DND-41 (cell line): ENCODE measurements around the gene DUT.
"Not testable (repeated sequence)": the region's sequence is repeated elsewhere in the genome, so short reads cannot be mapped to it uniquely, and the experiment has no call there.

Experiments
- ATAC-seq: fragments of 200-7000 bp; cut with Tn5 transposase; 3 replicates; pipeline ENCODE4 v1.9.1; 2021; ENCODE audit warnings: low read depth; ENCODE audit not compliant: insufficient read depth
- DNase-seq: peaks from one replicate; pipeline ENCODE4 v3.0.0-alpha.2; 2020
- H2AFZ ChIP-seq: 2 replicates; pipeline ENCODE4 v1.6.0; 2012; ENCODE audit warnings: low read depth, low read length
- H3K27ac ChIP-seq: 2 replicates; pipeline ENCODE4 v1.5.1; 2012; ENCODE audit warnings: low read length, inconsistent platforms
- H3K27me3 ChIP-seq: fragments of 200-600 bp; sonication (generic); 2 replicates; pipeline ENCODE4 v1.6.0; 2012; ENCODE audit warnings: low read length, mild to moderate bottlenecking, inconsistent platforms; ENCODE audit not compliant: insufficient read depth, poor library complexity
- H3K36me3 ChIP-seq: 2 replicates; pipeline ENCODE4 v1.5.1; 2012; ENCODE audit warnings: low read length, inconsistent platforms; ENCODE audit not compliant: insufficient read depth
- H3K4me1 ChIP-seq: 2 replicates; pipeline ENCODE4 v1.5.1; 2012; ENCODE audit warnings: mild to moderate bottlenecking, low read length; ENCODE audit not compliant: insufficient read depth
- H3K4me2 ChIP-seq: 2 replicates; pipeline ENCODE4 v1.6.0; 2012; ENCODE audit warnings: mild to moderate bottlenecking, moderate library complexity, low read length, inconsistent platforms; ENCODE audit not compliant: insufficient read depth
- H3K4me3 ChIP-seq, 2 experiments: fragments of 200-600 bp in 1 of 2; shearing (Covaris generic) in 1 of 2; 2 replicates each; pipeline ENCODE4 v1.5.1; 2012 to 2016; ENCODE audit warnings: inconsistent platforms in 2 of 2, low read length in 2 of 2, mild to moderate bottlenecking in 2 of 2, low read depth in 1 of 2, moderate library complexity in 1 of 2
- H3K79me2 ChIP-seq: 2 replicates; pipeline ENCODE4 v1.6.0; 2012; ENCODE audit warnings: low read length, inconsistent platforms; ENCODE audit not compliant: insufficient read depth
- H3K9ac ChIP-seq: 2 replicates; pipeline ENCODE4 v1.6.0; 2012; ENCODE audit warnings: low read depth, mild to moderate bottlenecking, inconsistent platforms, low read length, moderate library complexity
- H3K9me3 ChIP-seq: 2 replicates; pipeline ENCODE4 v1.5.1; 2012; ENCODE audit warnings: low read length, moderate library complexity, mild to moderate bottlenecking, inconsistent platforms; ENCODE audit not compliant: insufficient read depth, severe bottlenecking
- H4K20me1 ChIP-seq: 2 replicates; pipeline ENCODE4 v1.6.0; 2012; ENCODE audit warnings: low read length; ENCODE audit not compliant: insufficient read depth
- EZH2 ChIP-seq: IDR thresholded peaks from 3 replicates; pipeline ENCODE4 v1.6.1; 2012; ENCODE audit warnings: borderline replicate concordance, low read depth, mild to moderate bottlenecking, moderate library complexity, low read length, inconsistent platforms; ENCODE audit not compliant: severe bottlenecking
- TF ChIP-seq, protein P1 (sequence below): IDR thresholded peaks from 2 replicates; pipeline ENCODE4 v1.5.1; 2012; ENCODE audit warnings: borderline replicate concordance, low read length, moderate library complexity, mild to moderate bottlenecking; ENCODE audit not compliant: poor library complexity, severe bottlenecking; ENCODE audit errors: extremely low read depth

DUT gene

DNA sequence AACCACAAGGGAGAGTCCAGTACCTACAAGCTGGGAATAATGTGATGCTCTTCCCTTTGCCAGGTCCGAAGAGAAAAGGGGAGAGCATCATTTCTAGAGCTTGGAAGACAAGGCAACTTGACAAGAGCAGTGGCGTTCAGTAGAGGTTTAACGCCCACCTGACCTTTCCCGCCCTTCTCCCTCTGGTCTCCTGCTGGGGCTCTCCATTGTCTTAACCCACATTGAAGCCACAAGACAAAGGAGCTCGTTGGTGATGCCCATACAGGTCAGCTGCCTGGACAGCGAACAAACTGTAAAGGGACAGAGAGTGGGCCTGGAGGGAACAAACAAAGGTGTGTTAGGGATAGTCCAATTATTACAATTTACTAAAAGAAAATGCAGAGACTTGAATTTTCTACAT is 13.1 kb upstream of the DUT start:
- Histone ChIP-seq H3K79me2 (no peaks in the 10 kb centered on the region), H3K27me3 (no peaks in the 10 kb centered on the region), H3K27ac (no peak overlapping the region), H3K9me3 (no peaks in the 10 kb centered on the region), H3K9ac (no peak overlapping the region), H3K4me1 (no peaks in the 10 kb centered on the region), H3K4me2 (no peak overlapping the region), H4K20me1 (no peaks in the 10 kb centered on the region), H3K4me3 (no peak overlapping the region), H2AFZ (no peak overlapping the region), H3K36me3 (no peaks in the 10 kb centered on the region)
- no peak for ATAC-seq
- DNase-seq: no peak
- TF ChIP-seq, protein P1, sequence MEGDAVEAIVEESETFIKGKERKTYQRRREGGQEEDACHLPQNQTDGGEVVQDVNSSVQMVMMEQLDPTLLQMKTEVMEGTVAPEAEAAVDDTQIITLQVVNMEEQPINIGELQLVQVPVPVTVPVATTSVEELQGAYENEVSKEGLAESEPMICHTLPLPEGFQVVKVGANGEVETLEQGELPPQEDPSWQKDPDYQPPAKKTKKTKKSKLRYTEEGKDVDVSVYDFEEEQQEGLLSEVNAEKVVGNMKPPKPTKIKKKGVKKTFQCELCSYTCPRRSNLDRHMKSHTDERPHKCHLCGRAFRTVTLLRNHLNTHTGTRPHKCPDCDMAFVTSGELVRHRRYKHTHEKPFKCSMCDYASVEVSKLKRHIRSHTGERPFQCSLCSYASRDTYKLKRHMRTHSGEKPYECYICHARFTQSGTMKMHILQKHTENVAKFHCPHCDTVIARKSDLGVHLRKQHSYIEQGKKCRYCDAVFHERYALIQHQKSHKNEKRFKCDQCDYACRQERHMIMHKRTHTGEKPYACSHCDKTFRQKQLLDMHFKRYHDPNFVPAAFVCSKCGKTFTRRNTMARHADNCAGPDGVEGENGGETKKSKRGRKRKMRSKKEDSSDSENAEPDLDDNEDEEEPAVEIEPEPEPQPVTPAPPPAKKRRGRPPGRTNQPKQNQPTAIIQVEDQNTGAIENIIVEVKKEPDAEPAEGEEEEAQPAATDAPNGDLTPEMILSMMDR: no peak
- no peak for TF ChIP-seq EZH2

DNA sequence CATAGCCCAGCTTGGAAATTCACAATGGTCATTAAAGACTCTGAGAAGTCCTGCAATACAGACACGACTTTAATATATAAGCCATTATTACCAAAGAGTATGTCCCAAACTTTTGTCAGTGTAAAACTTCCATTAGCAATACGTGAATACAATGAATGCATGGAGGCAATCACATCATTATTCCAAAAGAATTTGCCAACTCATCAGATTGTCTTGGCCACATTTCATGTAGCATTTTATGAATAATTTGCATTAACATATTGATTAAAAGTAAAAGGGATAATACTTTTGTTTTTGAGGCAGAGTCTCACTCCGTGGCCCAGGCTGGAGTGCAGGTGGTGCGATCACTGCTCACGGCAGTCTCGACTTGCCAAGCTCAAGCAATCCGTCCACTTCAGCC is 7.9 kb upstream of the DUT start:
- no peak overlapping the region for H3K27ac ChIP-seq
- no peak overlapping the region for H3K4me3 ChIP-seq
- H3K79me2 ChIP-seq: no peaks in the 10 kb centered on the region
- H3K4me1 ChIP-seq: no peaks in the 10 kb centered on the region
- H3K27me3 ChIP-seq: no peaks in the 10 kb centered on the region
- no peak overlapping the region for H3K4me2 ChIP-seq
- H3K9ac ChIP-seq: no peak overlapping the region
- H2AFZ ChIP-seq: no peak overlapping the region
- no peak for ATAC-seq
- no peaks in the 10 kb centered on the region for H4K20me1 ChIP-seq
- DNase-seq: no peak
- TF ChIP-seq EZH2: no peak
- TF ChIP-seq, protein P1: no peak
- no peaks in the 10 kb centered on the region for H3K36me3 ChIP-seq
- H3K9me3 ChIP-seq: no peaks in the 10 kb centered on the region

DNA sequence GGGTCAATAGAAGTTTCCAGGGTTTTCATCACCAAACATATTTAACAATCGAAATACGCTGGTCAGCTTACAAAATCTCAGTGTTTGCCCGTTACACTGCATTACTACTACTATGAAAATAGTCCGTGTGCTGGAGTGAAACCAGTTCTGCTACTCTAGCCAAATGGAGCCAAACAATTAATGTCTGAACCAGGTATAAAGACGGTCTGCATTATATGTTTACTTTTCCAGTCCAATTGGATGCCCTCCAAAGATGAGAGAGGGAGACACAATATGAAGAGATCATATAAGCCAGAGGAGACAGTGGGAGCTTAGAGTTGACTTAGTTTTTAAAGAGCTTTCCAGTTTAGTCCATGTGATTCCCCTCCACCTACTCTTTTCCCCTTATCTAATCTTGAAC is 6.3 kb upstream of the DUT start:
- H3K4me1 ChIP-seq: peaks cover 6% of the 10 kb centered on the region
- DNase-seq (no peak), ATAC-seq (no peak)
- peaks cover 10% of the 10 kb centered on the region for H3K79me2 ChIP-seq
- no peak overlapping the region for H3K27ac ChIP-seq
- H3K27me3 ChIP-seq: no peaks in the 10 kb centered on the region
- H3K4me2 ChIP-seq: no peak overlapping the region
- no peak overlapping the region for H2AFZ ChIP-seq
- peaks cover 3% of the 10 kb centered on the region; the same call in 1 of the 2 replicates for H4K20me1 ChIP-seq
- TF ChIP-seq EZH2: no peak
- TF ChIP-seq, protein P1: no peak
- H3K4me3 ChIP-seq: no peak overlapping the region
- no peaks in the 10 kb centered on the region for H3K9me3 ChIP-seq
- no peaks in the 10 kb centered on the region for H3K36me3 ChIP-seq
- no peak overlapping the region for H3K9ac ChIP-seq

DNA sequence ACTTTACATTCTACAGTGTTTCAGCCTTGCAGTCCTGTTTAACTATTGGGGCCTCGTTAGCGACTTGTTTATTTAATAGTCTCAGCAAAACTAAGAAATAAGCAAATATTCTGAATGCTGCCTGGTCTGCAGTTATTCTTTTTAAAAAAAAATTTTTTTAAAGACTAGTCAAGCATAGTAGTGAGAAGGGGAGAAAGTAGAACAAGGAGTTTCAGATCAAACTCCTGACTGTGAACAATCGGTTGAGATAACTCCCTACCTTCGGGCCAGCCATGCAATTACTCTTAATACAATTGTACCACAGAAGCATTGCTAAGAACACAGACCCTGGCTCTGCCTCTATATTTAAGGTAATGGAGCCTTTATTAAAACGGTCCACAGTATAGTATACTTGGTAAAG is 5.8 kb upstream of the DUT start:
- no peak overlapping the region for H3K27ac ChIP-seq
- peaks cover 3% of the 10 kb centered on the region; the same call in 1 of the 2 replicates for H4K20me1 ChIP-seq
- H3K27me3 ChIP-seq: no peaks in the 10 kb centered on the region
- peaks cover 11% of the 10 kb centered on the region for H3K4me1 ChIP-seq
- DNase-seq: no peak
- no peak for ATAC-seq
- no peak overlapping the region for H3K9ac ChIP-seq
- H3K36me3 ChIP-seq: no peaks in the 10 kb centered on the region
- H2AFZ ChIP-seq: no peak overlapping the region
- no peak overlapping the region for H3K4me2 ChIP-seq
- H3K79me2 ChIP-seq: peaks cover 15% of the 10 kb centered on the region
- no peak overlapping the region for H3K4me3 ChIP-seq
- TF ChIP-seq, protein P1: no peak
- no peak for TF ChIP-seq EZH2
- H3K9me3 ChIP-seq: no peaks in the 10 kb centered on the region

DNA sequence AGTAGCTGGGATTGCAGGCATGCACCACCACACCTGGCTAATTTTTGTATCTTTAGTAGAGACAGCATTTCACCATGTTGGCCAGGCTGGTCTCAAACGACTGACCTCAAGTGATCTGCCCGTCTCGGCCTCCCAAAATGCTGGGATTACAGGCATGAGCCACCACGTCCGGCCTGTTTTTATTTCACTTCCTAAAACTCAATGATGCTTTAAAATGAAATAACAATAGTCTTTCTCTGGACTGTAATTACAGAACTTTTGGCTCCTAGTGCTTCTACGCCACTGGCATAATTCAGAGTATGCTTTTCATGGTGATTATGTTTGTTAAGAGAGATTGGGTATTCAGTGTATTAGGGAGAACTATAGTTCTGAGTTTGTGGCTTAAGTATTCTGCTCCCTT is 5.0 kb upstream of the DUT start:
- H3K9me3 ChIP-seq, DNase-seq: not testable (repeated sequence)

More for the DNA sequence above, 5.0 kb upstream of the DUT start:
- ATAC-seq, H4K20me1 ChIP-seq, H2AFZ ChIP-seq, H3K9ac ChIP-seq, H3K4me2 ChIP-seq, H3K27me3 ChIP-seq, H3K27ac ChIP-seq, H3K4me3 ChIP-seq, H3K36me3 ChIP-seq: not testable (repeated sequence)
- H3K79me2 ChIP-seq: peaks cover 22% of the 10 kb centered on the region
- H3K4me1 ChIP-seq: peaks cover 12% of the 10 kb centered on the region
